SJCRH30 (cell line): Measurements from ENCODE around the gene GCNT4. TPM values are rescaled to one million over a fixed set of nuclear protein-coding genes. Genes with fewer than 3 reads are reported as not detected.

Experiments
- DNase-seq, 2 experiments: peaks; one replicate each; pipeline ENCODE4 v3.0.0-alpha.2; 2015 to 2020
- H3K27ac ChIP-seq: fragments of 250-450 bp; sonication (Bioruptor Pico); 2 replicates; pipeline ENCODE4 v1.5.1; 2020; ENCODE audit warnings: mild to moderate bottlenecking, moderate library complexity
- H3K27me3 ChIP-seq: fragments of 250-450 bp; sonication (Bioruptor Pico); 2 replicates; pipeline ENCODE4 v1.5.1; 2020; ENCODE audit warnings: mild to moderate bottlenecking, moderate library complexity
- H3K36me3 ChIP-seq: fragments of 250-450 bp; sonication (Bioruptor Pico); 2 replicates; pipeline ENCODE4 v1.5.1; 2020; ENCODE audit warnings: mild to moderate bottlenecking, moderate library complexity
- H3K4me1 ChIP-seq: fragments of 250-450 bp; sonication (Bioruptor Pico); 2 replicates; pipeline ENCODE4 v1.5.1; 2020; ENCODE audit warnings: mild to moderate bottlenecking, moderate library complexity
- H3K4me3 ChIP-seq: fragments of 250-450 bp; sonication (Bioruptor Pico); 2 replicates; pipeline ENCODE4 v1.5.1; 2020; ENCODE audit warnings: mild to moderate bottlenecking, moderate library complexity
- H3K9me3 ChIP-seq: fragments of 250-450 bp; sonication (Bioruptor Pico); replicated peaks from 2 replicates; pipeline ENCODE4 v1.5.1; 2020; ENCODE audit warnings: mild to moderate bottlenecking, moderate library complexity
- total RNA-seq: library from RNA; depleted of rRNA; stranded (reverse); fragments of >200 nt; shearing (Covaris generic); gene quantifications from 2 replicates; pipeline ENCODE4 v1.2.3, GENCODE V29; 2014

The GCNT4 gene
- total RNA-seq, 1 experiment from 2014 or later: 0.02 TPM

- no peak overlapping the region for H3K4me3 ChIP-seq
Measured at GRCh38 chr5:75058986-75059535, 6.7 kb upstream of the GCNT4 start.

GRCh38 chr5:75057561-75057960 is 5.2 kb upstream of the GCNT4 start:
- no peak for DNase-seq
- Histone ChIP-seq H3K4me1 (no peaks in the 10 kb centered on the region), H3K9me3 (no peaks in the 10 kb centered on the region), H3K27ac (no peak overlapping the region), H3K36me3 (no peaks in the 10 kb centered on the region), H3K27me3 (no peaks in the 10 kb centered on the region; the same call in 1 of the 2 replicates), H3K4me3 (no peak overlapping the region)

More at GRCh38 chr5:75058986-75059535, 6.7 kb upstream of the GCNT4 start:
- no peaks in the 10 kb centered on the region for H3K36me3 ChIP-seq
- H3K27me3 ChIP-seq: no peaks in the 10 kb centered on the region; the same call in 1 of the 2 replicates
- no peaks in the 10 kb centered on the region for H3K9me3 ChIP-seq
- H3K4me1 ChIP-seq: no peaks in the 10 kb centered on the region
- no peak overlapping the region for H3K27ac ChIP-seq
- DNase-seq: no peak

- Histone ChIP-seq H3K27me3 (no peaks in the 10 kb centered on the region; the same call in 1 of the 2 replicates), H3K4me1 (no peaks in the 10 kb centered on the region; the same call in 1 of the 2 replicates), H3K9me3 (no peaks in the 10 kb centered on the region), H3K4me3 (no peak overlapping the region), H3K27ac (no peak overlapping the region), H3K36me3 (no peaks in the 10 kb centered on the region)
- DNase-seq: no peak
Measured at GRCh38 chr5:75055727-75056144, 3.4 kb upstream of the GCNT4 start.

DNA sequence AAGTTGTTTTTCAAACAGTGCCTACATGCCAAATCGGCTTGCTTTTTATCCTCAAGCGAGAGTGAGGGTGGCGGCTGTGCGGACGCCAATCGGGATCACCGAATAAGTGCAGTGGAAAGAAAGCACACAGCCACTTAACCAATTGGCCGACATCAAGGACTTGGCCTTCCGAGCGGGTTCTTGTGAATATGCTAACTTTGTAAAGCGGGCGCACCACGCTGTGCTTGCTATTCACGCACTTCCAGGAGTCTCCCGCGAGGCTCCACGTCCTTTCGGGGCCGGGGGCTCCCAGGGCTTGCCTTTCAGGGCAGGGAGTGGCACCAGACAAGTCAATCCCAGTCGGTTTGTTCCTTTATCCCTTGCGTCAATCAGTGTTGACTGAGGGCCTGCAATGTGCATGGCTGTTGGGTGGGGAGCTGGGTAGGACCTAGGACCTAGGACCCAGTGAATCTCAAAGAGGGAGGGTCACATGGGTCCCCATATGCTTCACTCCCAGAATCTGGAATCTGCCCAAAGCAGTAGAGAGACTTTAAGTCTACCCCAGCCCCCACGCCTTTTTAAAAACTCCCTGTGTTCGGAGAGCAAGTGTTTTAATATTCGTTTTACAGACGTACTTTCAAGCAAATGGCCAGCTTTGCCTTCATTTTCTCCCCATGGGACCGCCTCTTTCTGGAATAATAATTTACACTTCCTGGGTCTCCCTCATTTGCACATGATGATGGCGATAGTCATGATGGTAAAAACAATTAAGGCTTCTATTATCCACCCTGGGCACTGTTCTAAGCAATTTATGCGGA is 2.0 kb upstream of the GCNT4 start:
- DNase-seq: no peak
- Histone ChIP-seq H3K27me3 (no peaks in the 10 kb centered on the region; the same call in 1 of the 2 replicates), H3K27ac (no peak overlapping the region), H3K4me1 (no peaks in the 10 kb centered on the region; the same call in 1 of the 2 replicates), H3K36me3 (no peaks in the 10 kb centered on the region), H3K4me3 (no peak overlapping the region), H3K9me3 (no peaks in the 10 kb centered on the region)

GRCh38 chr5:75053304-75054133 is 1.2 kb upstream of the GCNT4 start:
- peak; percentile 41 to 50 for DNase-seq
- Histone ChIP-seq H3K27ac (no peak overlapping the region), H3K4me1 (no peaks in the 10 kb centered on the region; the same call in 1 of the 2 replicates)

GRCh38 chr5:75053054-75053303 is 621 bp upstream of the GCNT4 start:
- Histone ChIP-seq H3K27ac (no peak overlapping the region), H3K36me3 (no peaks in the 10 kb centered on the region), H3K4me3 (peak overlapping the region; percentile 63), H3K4me1 (no peaks in the 10 kb centered on the region; the same call in 1 of the 2 replicates), H3K27me3 (no peaks in the 10 kb centered on the region), H3K9me3 (no peaks in the 10 kb centered on the region)
- DNase-seq: no peak

More at GRCh38 chr5:75053304-75054133, 1.2 kb upstream of the GCNT4 start:
- no peaks in the 10 kb centered on the region for H3K36me3 ChIP-seq
- H3K27me3 ChIP-seq: no peaks in the 10 kb centered on the region
- H3K4me3 ChIP-seq: peak overlapping the region; percentile 63
- no peaks in the 10 kb centered on the region for H3K9me3 ChIP-seq

DNA sequence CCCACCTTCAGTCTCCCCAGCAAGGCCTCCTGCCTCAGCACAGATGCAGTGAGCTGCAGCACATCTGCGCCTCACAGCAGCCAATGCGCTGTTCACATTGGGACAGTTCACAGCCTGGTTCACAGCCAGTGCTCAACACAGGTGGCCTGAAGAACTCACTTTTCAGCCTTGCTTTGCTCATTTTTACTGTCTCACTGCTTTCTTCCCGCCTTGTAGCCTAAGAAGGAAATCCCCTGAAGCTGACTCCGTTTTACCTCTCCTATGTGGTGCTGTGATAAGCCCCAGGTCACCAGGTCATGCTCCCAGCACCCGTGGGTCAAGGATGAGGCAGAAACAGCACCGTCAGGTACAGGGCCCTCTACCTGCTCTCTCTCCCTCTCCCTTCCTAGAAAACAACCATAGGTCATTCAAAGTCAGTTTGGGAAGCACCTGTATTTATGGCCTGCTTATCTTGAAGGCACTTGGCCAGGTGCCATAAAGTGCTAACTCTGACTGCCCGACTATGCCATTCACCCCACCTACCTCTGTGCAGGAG is 1.1 kb downstream of the GCNT4 start:
- Histone ChIP-seq H3K36me3 (no peaks in the 10 kb centered on the region), H3K9me3 (no peaks in the 10 kb centered on the region), H3K27me3 (no peaks in the 10 kb centered on the region), H3K27ac (no peak overlapping the region), H3K4me1 (no peaks in the 10 kb centered on the region; the same call in 1 of the 2 replicates), H3K4me3 (no peak overlapping the region)
- no peak for DNase-seq

DNA sequence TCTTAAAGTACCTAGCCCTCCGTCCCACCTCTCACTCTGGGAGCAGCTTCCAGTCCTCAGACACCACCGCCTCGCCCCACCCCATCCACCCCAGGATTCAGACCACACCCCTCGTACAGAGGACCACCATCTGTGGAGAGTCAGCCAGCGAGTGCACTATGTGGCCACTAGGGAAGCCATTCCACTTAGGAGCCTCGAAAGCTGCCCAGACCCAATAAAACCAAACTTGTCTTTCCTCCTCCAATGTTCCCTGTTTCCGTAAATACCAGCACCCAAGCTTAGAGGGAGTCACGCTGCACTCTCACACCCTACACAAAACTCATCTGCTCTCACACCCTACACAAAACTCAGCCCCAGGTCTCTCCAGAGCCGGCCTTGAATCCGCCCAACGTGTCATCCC is 1.9 kb downstream of the GCNT4 start:
- Histone ChIP-seq H3K36me3 (no peaks in the 10 kb centered on the region), H3K4me1 (no peaks in the 10 kb centered on the region; the same call in 1 of the 2 replicates), H3K27me3 (no peaks in the 10 kb centered on the region), H3K9me3 (no peaks in the 10 kb centered on the region), H3K27ac (no peak overlapping the region), H3K4me3 (no peak overlapping the region)
- DNase-seq: peak; percentile 32 to 42

DNA sequence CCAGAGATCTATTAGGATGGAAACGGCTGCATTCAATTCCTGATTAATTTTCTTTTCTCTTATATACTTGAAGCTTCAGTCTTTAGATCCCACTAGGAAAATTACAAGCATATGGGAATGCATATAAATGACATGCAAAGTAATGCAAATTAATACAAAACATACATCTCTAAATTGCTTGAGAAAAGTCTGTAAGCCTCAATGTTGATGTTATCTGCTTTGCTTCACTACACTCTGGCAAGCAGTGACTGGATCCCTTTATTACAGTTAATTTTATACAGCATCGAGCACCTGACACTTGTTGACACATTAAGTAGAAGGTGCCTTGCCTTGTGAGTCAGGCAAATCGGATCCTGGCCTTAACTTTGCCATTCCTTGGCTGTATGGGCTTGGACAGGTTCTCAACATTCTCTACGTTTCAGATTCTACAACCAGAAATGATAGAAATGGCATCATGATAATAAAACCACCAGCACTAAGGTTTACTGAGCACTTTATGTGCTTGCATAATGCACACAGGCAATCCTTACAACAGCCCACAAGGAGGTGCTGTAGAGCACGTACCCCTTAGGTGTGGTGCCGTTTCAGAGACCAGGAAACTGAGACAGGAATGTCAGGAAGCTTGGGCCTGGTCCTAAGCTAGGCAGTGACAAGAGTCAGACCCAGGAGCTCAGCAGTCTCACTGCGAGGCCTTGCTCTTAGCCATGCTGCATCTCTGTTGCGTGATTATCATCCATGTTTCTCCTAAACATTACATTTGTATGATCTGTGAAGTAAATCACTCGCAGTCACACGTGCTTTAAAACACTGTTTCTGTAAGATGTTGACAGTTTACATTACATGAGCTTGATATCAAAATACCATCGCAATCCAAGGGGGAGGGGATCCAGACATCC is 2.7 kb downstream of the GCNT4 start:
- Histone ChIP-seq H3K4me3 (no peak overlapping the region), H3K4me1 (no peaks in the 10 kb centered on the region; the same call in 1 of the 2 replicates), H3K27me3 (no peaks in the 10 kb centered on the region), H3K27ac (no peak overlapping the region), H3K36me3 (no peaks in the 10 kb centered on the region), H3K9me3 (no peaks in the 10 kb centered on the region)
- DNase-seq: peak; percentile 45 to 78

GRCh38 chr5:75048457-75048953 is 3.9 kb downstream of the GCNT4 start:
- Histone ChIP-seq H3K4me3 (no peak overlapping the region), H3K27ac (no peak overlapping the region), H3K4me1 (no peaks in the 10 kb centered on the region; the same call in 1 of the 2 replicates), H3K36me3 (no peaks in the 10 kb centered on the region), H3K27me3 (no peaks in the 10 kb centered on the region), H3K9me3 (no peaks in the 10 kb centered on the region)
- no peak for DNase-seq

- Histone ChIP-seq H3K4me1 (no peaks in the 10 kb centered on the region; the same call in 1 of the 2 replicates), H3K36me3 (no peaks in the 10 kb centered on the region), H3K9me3 (no peaks in the 10 kb centered on the region), H3K27me3 (no peaks in the 10 kb centered on the region), H3K27ac (no peak overlapping the region), H3K4me3 (no peak overlapping the region)
- no peak for DNase-seq
Measured at GRCh38 chr5:75047356-75047755, 5.0 kb downstream of the GCNT4 start.

- Histone ChIP-seq H3K4me1 (no peaks in the 10 kb centered on the region; the same call in 1 of the 2 replicates), H3K27ac (no peak overlapping the region), H3K27me3 (no peaks in the 10 kb centered on the region), H3K4me3 (no peak overlapping the region), H3K9me3 (no peaks in the 10 kb centered on the region), H3K36me3 (no peaks in the 10 kb centered on the region)
- no peak for DNase-seq
Measured at GRCh38 chr5:75046366-75047142, 5.8 kb downstream of the GCNT4 start.

GRCh38 chr5:75045071-75045470 is 7.3 kb downstream of the GCNT4 start:
- Histone ChIP-seq H3K4me3 (no peak overlapping the region), H3K27me3 (no peaks in the 10 kb centered on the region), H3K9me3 (no peaks in the 10 kb centered on the region), H3K27ac (no peak overlapping the region), H3K4me1 (no peaks in the 10 kb centered on the region), H3K36me3 (no peaks in the 10 kb centered on the region)
- no peak for DNase-seq
